Glutamatergic neuron (in vitro differentiated cells): ENCODE data around the gene TRAF1. TPM values are rescaled to one million over a fixed set of nuclear protein-coding genes. Genes with fewer than 3 reads are reported as not detected.

ENCODE experiments used
- DNase-seq: peaks from one replicate; pipeline ENCODE4 v3.0.0; 2022
- H3K27ac Mint-ChIP-seq: one replicate; pipeline ENCODE4 v1.8.0; 2020; ENCODE audit warnings: mild to moderate bottlenecking, mixed read lengths, inconsistent platforms; ENCODE audit not compliant: unreplicated experiment
- H3K27me3 Mint-ChIP-seq: one replicate; pipeline ENCODE4 v1.8.0; 2020; ENCODE audit warnings: mild to moderate bottlenecking, moderate library complexity, mixed read lengths, inconsistent platforms; ENCODE audit not compliant: unreplicated experiment
- H3K36me3 Mint-ChIP-seq: one replicate; pipeline ENCODE4 v1.8.0; 2020; ENCODE audit warnings: mild to moderate bottlenecking, mixed read lengths, inconsistent platforms; ENCODE audit not compliant: unreplicated experiment
- H3K4me1 Mint-ChIP-seq: one replicate; pipeline ENCODE4 v1.8.0; 2020; ENCODE audit warnings: mild to moderate bottlenecking, low read depth, mixed read lengths, inconsistent platforms; ENCODE audit not compliant: unreplicated experiment
- H3K4me3 Mint-ChIP-seq: one replicate; pipeline ENCODE4 v1.8.0; 2020; ENCODE audit warnings: mild to moderate bottlenecking, mixed read lengths, inconsistent platforms; ENCODE audit not compliant: unreplicated experiment
- H3K9me3 Mint-ChIP-seq: one replicate; pipeline ENCODE4 v1.8.0; 2020; ENCODE audit warnings: mild to moderate bottlenecking, moderate library complexity, mixed read lengths, inconsistent platforms; ENCODE audit not compliant: unreplicated experiment
- CTCF ChIP-seq: fragments of 200-600 bp; sonication (generic); IDR thresholded peaks from one replicate; pipeline ENCODE4 v1.5.0; 2021; ENCODE audit not compliant: partially characterized antibody, unreplicated experiment
- total RNA-seq: library from RNA; stranded (reverse); fragmentation: NEBNext Ultra II Directional; extraction: Animal tissue kit (Norgen Biotek cat#: 25700); gene quantifications from one replicate; pipeline ENCODE4 v1.2.1, GENCODE V29; 2021; ENCODE audit not compliant: unreplicated experiment

The TRAF1 gene
- total RNA-seq, 1 donor from 2014 or later, result 1.6 TPM

- H3K27me3 Mint-ChIP-seq, result peaks cover 9% of the 10 kb centered on the region
- no peak for DNase-seq
- no peak overlapping the region for H3K4me3 Mint-ChIP-seq
- no peak overlapping the region for H3K27ac Mint-ChIP-seq
- H3K4me1 Mint-ChIP-seq, result peaks cover 16% of the 10 kb centered on the region
- H3K36me3 Mint-ChIP-seq, result no peaks in the 10 kb centered on the region
- no peaks in the 10 kb centered on the region for H3K9me3 Mint-ChIP-seq
- TF ChIP-seq CTCF, result no peak
Observed at GRCh38 chr9:120923620-120924328, 2.8 kb downstream of the TRAF1 start.

- TF ChIP-seq CTCF, result no peak
- Mint-ChIP-seq H3K9me3 (peaks cover under 1% of the 10 kb centered on the region), H3K4me3 (no peak overlapping the region), H3K4me1 (peaks cover 16% of the 10 kb centered on the region), H3K27me3 (peaks cover 6% of the 10 kb centered on the region), H3K36me3 (no peaks in the 10 kb centered on the region), H3K27ac (no peak overlapping the region)
- no peak for DNase-seq
Observed at GRCh38 chr9:120922404-120923195, 4.0 kb downstream of the TRAF1 start.

GRCh38 chr9:120921661-120922181 lies 4.9 kb downstream of the TRAF1 start:
- Mint-ChIP-seq H3K36me3 (no peaks in the 10 kb centered on the region), H3K4me1 (peaks cover 16% of the 10 kb centered on the region), H3K27ac (no peak overlapping the region), H3K9me3 (peaks cover 1% of the 10 kb centered on the region), H3K4me3 (no peak overlapping the region), H3K27me3 (peaks cover 2% of the 10 kb centered on the region)
- no peak for TF ChIP-seq CTCF
- DNase-seq, result no peak

GRCh38 chr9:120920806-120921178 lies 5.8 kb downstream of the TRAF1 start:
- H3K27me3 Mint-ChIP-seq, result no peaks in the 10 kb centered on the region
- no peak for TF ChIP-seq CTCF
- no peaks in the 10 kb centered on the region for H3K36me3 Mint-ChIP-seq
- no peak overlapping the region for H3K27ac Mint-ChIP-seq
- H3K4me3 Mint-ChIP-seq, result no peak overlapping the region
- H3K4me1 Mint-ChIP-seq, result peaks cover 16% of the 10 kb centered on the region
- DNase-seq, result no peak
- peaks cover 1% of the 10 kb centered on the region for H3K9me3 Mint-ChIP-seq
